SU-DHL-6 (cell line): ENCODE data around the gene ZNF10.

Experiments
- H2AFZ ChIP-seq: fragments of 200-600 bp; sonication (generic); 2 replicates; pipeline ENCODE4 v1.6.1; 2014; ENCODE audit warnings: low read depth, mild to moderate bottlenecking, moderate library complexity, mixed read lengths, antibody characterized with exemption, low read length; ENCODE audit not compliant: severe bottlenecking
- H3F3A ChIP-seq: fragments of 200-600 bp; shearing (Covaris generic); 2 replicates; pipeline ENCODE4 v1.6.0; 2016; ENCODE audit warnings: antibody characterized with exemption, mild to moderate bottlenecking; ENCODE audit not compliant: insufficient read depth
- H3K27ac ChIP-seq: fragments of 200-600 bp; sonication (generic); 2 replicates; pipeline ENCODE4 v1.5.1; 2016; ENCODE audit warnings: low read depth, mild to moderate bottlenecking, low read length, moderate library complexity, mixed read lengths
- H3K27me3 ChIP-seq: fragments of 200-600 bp; sonication (generic), shearing (Covaris generic); 2 replicates; pipeline ENCODE4 v1.6.0; 2014; ENCODE audit warnings: mild to moderate bottlenecking, low read length
- H3K36me3 ChIP-seq: fragments of 200-600 bp; sonication (generic); 2 replicates; pipeline ENCODE4 v1.6.1; 2014; ENCODE audit warnings: mild to moderate bottlenecking, low read length, mixed read lengths
- H3K4me2 ChIP-seq: fragments of 300-600, 200-600 bp; shearing (Covaris generic), sonication (generic); 2 replicates; pipeline ENCODE4 v1.6.0; 2014; ENCODE audit warnings: low read length, low read depth, mild to moderate bottlenecking; ENCODE audit not compliant: poor library complexity, severe bottlenecking
- H3K4me3 ChIP-seq: fragments of 200-600 bp; sonication (generic); 2 replicates; pipeline ENCODE4 v1.5.1; 2014; ENCODE audit warnings: antibody characterized with exemption, low read length, mild to moderate bottlenecking, mixed read lengths; ENCODE audit not compliant: insufficient read depth, poor library complexity, severe bottlenecking
- H3K79me2 ChIP-seq: fragments of 200-600 bp; sonication (generic); 2 replicates; pipeline ENCODE4 v1.6.1; 2014; ENCODE audit warnings: mild to moderate bottlenecking, low read length, moderate library complexity; ENCODE audit not compliant: insufficient read depth
- H3K9ac ChIP-seq: fragments of 200-600 bp; sonication (generic); 2 replicates; pipeline ENCODE4 v1.7.0; 2014; ENCODE audit warnings: mild to moderate bottlenecking, low read length
- H3K9me2 ChIP-seq: fragments of 200-600 bp; sonication (generic); replicated peaks from 2 replicates; pipeline ENCODE4 v1.6.1; 2014; ENCODE audit warnings: low read length; ENCODE audit not compliant: insufficient read depth
- H3K9me3 ChIP-seq: fragments of 200-600 bp; sonication (generic); 2 replicates; pipeline ENCODE4 v1.6.1; 2014; ENCODE audit warnings: low read length, mixed read lengths; ENCODE audit not compliant: insufficient read depth
- H4K20me1 ChIP-seq: fragments of 200-600 bp; sonication (generic); 2 replicates; pipeline ENCODE4 v1.6.1; 2014; ENCODE audit warnings: low read depth, mild to moderate bottlenecking, antibody characterized with exemption, low read length, moderate library complexity, mixed read lengths
- CTCF ChIP-seq: fragments of 200-600 bp; sonication (generic); IDR thresholded peaks from one replicate; pipeline ENCODE4 v1.5.1; 2017; ENCODE audit warnings: antibody characterized with exemption, mild to moderate bottlenecking, low read length, moderate library complexity; ENCODE audit not compliant: insufficient read depth, poor library complexity, severe bottlenecking
- EZH2phosphoT487 ChIP-seq: fragments of 200-600 bp; sonication (generic), shearing (Covaris generic); conservative IDR thresholded peaks from 2 replicates; pipeline ENCODE4 v1.6.1; 2018; ENCODE audit warnings: mild to moderate bottlenecking, antibody characterized with exemption, low read length, moderate library complexity, mixed read lengths

ZNF10 gene

DNA sequence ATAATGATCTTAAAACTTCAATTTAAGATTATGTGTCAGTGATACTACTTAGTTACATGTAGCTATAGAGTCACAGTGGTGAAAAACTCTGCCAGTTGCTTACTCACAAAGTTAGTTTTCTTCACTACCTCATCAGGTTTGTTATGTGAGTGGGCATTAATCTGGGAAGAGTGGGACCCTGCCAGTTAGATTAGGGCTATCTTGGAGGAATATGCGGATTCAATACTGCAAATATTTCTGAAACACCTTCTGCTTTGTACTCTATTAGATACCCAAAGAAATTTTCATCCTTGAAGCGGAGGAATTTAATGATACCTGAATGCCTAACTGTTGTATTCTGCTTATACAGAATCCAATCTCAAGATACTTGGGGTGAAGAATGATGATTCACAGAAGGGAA lies 76.0 kb downstream of the ZNF10 start:
- Histone ChIP-seq H3K9me2 (no peaks in the 10 kb centered on the region), H3K9ac (no peak overlapping the region), H3K9me3 (peaks cover 82% of the 10 kb centered on the region), H3K4me2 (no peak overlapping the region), H3K4me3 (no peak overlapping the region), H2AFZ (no peak overlapping the region), H3K36me3 (peaks cover 16% of the 10 kb centered on the region), H4K20me1 (no peaks in the 10 kb centered on the region), H3F3A (no peaks in the 10 kb centered on the region), H3K27me3 (no peaks in the 10 kb centered on the region), H3K27ac (no peak overlapping the region), H3K79me2 (no peaks in the 10 kb centered on the region)
- TF ChIP-seq CTCF: no peak
- no peak for TF ChIP-seq EZH2phosphoT487
